WTC11 (cell line): ENCODE results near the gene ASIC1. TPM values are rescaled to one million over a fixed set of nuclear protein-coding genes. Genes with fewer than 3 reads are reported as not detected.

ENCODE experiments used
- ATAC-seq: fragments of 200-7000 bp; cut with Tn5 transposase; 2 replicates; pipeline ENCODE4 v1.10.0; 2021; ENCODE audit warnings: mild to moderate bottlenecking, moderate library complexity
- CTCF ChIA-PET: fragments of 300-600 bp; sonication (Branson Sonifier 250); formaldehyde crosslinking; loops from one replicate; lab custom pipeline; 2021; ENCODE audit warnings: antibody characterized with exemption; lab: Charles Lee
- POLR2A ChIA-PET: fragments of 350-600 bp; sonication (Branson Sonifier 250); formaldehyde crosslinking; loops from one replicate; lab custom pipeline; 2021; ENCODE audit warnings: antibody characterized with exemption; lab: Charles Lee
- DNase-seq: peaks from one replicate; pipeline ENCODE4 v3.0.0; 2021; ENCODE audit warnings: low spot score
- H3K27ac Mint-ChIP-seq: 2 replicates; pipeline ENCODE4 v1.8.0; 2021; ENCODE audit warnings: mixed read lengths
- H3K27me3 Mint-ChIP-seq: 2 replicates; pipeline ENCODE4 v1.8.0; 2021; ENCODE audit warnings: low read depth, mild to moderate bottlenecking, moderate library complexity, mixed read lengths
- H3K36me3 Mint-ChIP-seq: 2 replicates; pipeline ENCODE4 v1.8.0; 2021; ENCODE audit warnings: mixed read lengths
- H3K4me1 Mint-ChIP-seq: 2 replicates; pipeline ENCODE4 v1.8.0; 2022; ENCODE audit warnings: mixed read lengths
- H3K4me3 Mint-ChIP-seq: 2 replicates; pipeline ENCODE4 v1.8.0; 2021; ENCODE audit warnings: mild to moderate bottlenecking, moderate library complexity, mixed read lengths
- H3K9me3 Mint-ChIP-seq: 2 replicates; pipeline ENCODE4 v1.8.0; 2021; ENCODE audit warnings: mixed read lengths
- AR ChIP-seq: fragments of 250-450 bp; sonication (Bioruptor Pico); IDR thresholded peaks from 2 replicates; pipeline ENCODE4 v1.9.0; 2021; ENCODE audit warnings: mild to moderate bottlenecking
- ATF1 ChIP-seq: sonication (generic); formaldehyde crosslinking; IDR thresholded peaks from 2 replicates; pipeline ENCODE4 v1.8.1; 2023; ENCODE audit warnings: mild to moderate bottlenecking, moderate library complexity, missing genetic modification reagents
- ATF2 ChIP-seq: sonication (generic); formaldehyde crosslinking; IDR thresholded peaks from 2 replicates; pipeline ENCODE4 v1.8.1; 2022; ENCODE audit warnings: low read depth, missing genetic modification reagents, borderline replicate concordance
- CBFB ChIP-seq: sonication (generic); formaldehyde crosslinking; IDR thresholded peaks from 2 replicates; pipeline ENCODE4 v1.8.1; 2022; ENCODE audit warnings: mild to moderate bottlenecking, low read depth, missing genetic modification reagents
- CDX4 ChIP-seq: fragments of 250-450 bp; sonication (Bioruptor Pico); IDR thresholded peaks from 2 replicates; pipeline ENCODE4 v1.9.0; 2021; ENCODE audit warnings: moderate library complexity, mild to moderate bottlenecking, inconsistent platforms, borderline replicate concordance
- CREM ChIP-seq: sonication (generic); formaldehyde crosslinking; IDR thresholded peaks from 2 replicates; pipeline ENCODE4 v1.8.1; 2022; ENCODE audit warnings: mild to moderate bottlenecking, missing genetic modification reagents, moderate library complexity
- E2F1 ChIP-seq: sonication (generic); formaldehyde crosslinking; IDR thresholded peaks from 2 replicates; pipeline ENCODE4 v1.8.0; 2022; ENCODE audit warnings: mild to moderate bottlenecking, missing genetic modification reagents
- ELF4 ChIP-seq: sonication (generic); formaldehyde crosslinking; IDR thresholded peaks from 2 replicates; pipeline ENCODE4 v1.8.1; 2022; ENCODE audit warnings: low read depth, mild to moderate bottlenecking, moderate library complexity, missing genetic modification reagents
- GABPB1 ChIP-seq: sonication (generic); formaldehyde crosslinking; IDR thresholded peaks from 2 replicates; pipeline ENCODE4 v1.8.1; 2023; ENCODE audit warnings: mild to moderate bottlenecking, missing genetic modification reagents
- GTF2I ChIP-seq: fragments of 250-450 bp; sonication (Bioruptor Pico); conservative IDR thresholded peaks from 2 replicates; pipeline ENCODE4 v1.4.0; 2021; ENCODE audit warnings: mild to moderate bottlenecking
- IRF1 ChIP-seq: sonication (generic); formaldehyde crosslinking; IDR thresholded peaks from 2 replicates; pipeline ENCODE4 v1.8.0; 2023; ENCODE audit warnings: missing genetic modification reagents
- MYBL2 ChIP-seq: sonication (generic); formaldehyde crosslinking; IDR thresholded peaks from 2 replicates; pipeline ENCODE4 v1.8.1; 2023; ENCODE audit warnings: mild to moderate bottlenecking, moderate library complexity, missing genetic modification reagents
- NR1H2 ChIP-seq: sonication (generic); formaldehyde crosslinking; IDR thresholded peaks from 2 replicates; pipeline ENCODE4 v1.9.0; 2021; ENCODE audit warnings: mild to moderate bottlenecking, moderate library complexity, missing genetic modification reagents
- NR2C2 ChIP-seq: sonication (generic); formaldehyde crosslinking; IDR thresholded peaks from 2 replicates; pipeline ENCODE4 v1.8.0; 2022; ENCODE audit warnings: mild to moderate bottlenecking, missing genetic modification reagents
- PRRX2 ChIP-seq: fragments of 250-450 bp; sonication (Bioruptor Pico); IDR thresholded peaks from 2 replicates; pipeline ENCODE4 v1.8.0; 2021; ENCODE audit warnings: mild to moderate bottlenecking
- SP1 ChIP-seq: sonication (generic); formaldehyde crosslinking; conservative IDR thresholded peaks from 2 replicates; pipeline ENCODE4 v1.8.1; 2022; ENCODE audit warnings: missing genetic modification reagents
- ZBTB43 ChIP-seq: sonication (generic); formaldehyde crosslinking; IDR thresholded peaks from 2 replicates; pipeline ENCODE4 v1.8.1; 2023; ENCODE audit warnings: mild to moderate bottlenecking, missing genetic modification reagents
- ZNF121 ChIP-seq: sonication (generic); formaldehyde crosslinking; IDR thresholded peaks from 2 replicates; pipeline ENCODE4 v1.8.0; 2023; ENCODE audit warnings: missing genetic modification reagents
- ZNF138 ChIP-seq: sonication (generic); formaldehyde crosslinking; conservative IDR thresholded peaks from 2 replicates; pipeline ENCODE4 v1.8.1; 2022; ENCODE audit warnings: mild to moderate bottlenecking, moderate library complexity, missing genetic modification reagents
- ZNF232 ChIP-seq: sonication (generic); formaldehyde crosslinking; IDR thresholded peaks from 2 replicates; pipeline ENCODE4 v1.8.0; 2022; ENCODE audit warnings: mild to moderate bottlenecking, missing genetic modification reagents
- ZNF423 ChIP-seq: fragments of 250-450 bp; sonication (Bioruptor Pico); IDR thresholded peaks from 2 replicates; pipeline ENCODE4 v2.1.2; 2022; ENCODE audit warnings: mild to moderate bottlenecking, moderate library complexity
- total RNA-seq: library from RNA; stranded (reverse); gene quantifications from 3 replicates; pipeline ENCODE4 v1.2.3, GENCODE V29; 2021

ASIC1 gene
- total RNA-seq, 1 experiment from 2014 or later, result 4.9 TPM

GRCh38 chr12:50014342-50014741, 43.1 kb upstream of the ASIC1 start (continued):
- TF ChIP-seq E2F1 (CRISPR knock-in tag) (no peak), GTF2I (CRISPR knock-in tag) (no peak), NR1H2 (CRISPR knock-in tag) (no peak), ATF2 (CRISPR knock-in tag) (no peak)

- H3K4me1 Mint-ChIP-seq, result peaks cover 13% of the 10 kb centered on the region
- peaks cover 23% of the 10 kb centered on the region for H3K36me3 Mint-ChIP-seq
- ChIA-PET CTCF (interaction anchor here (0.9 to 3.0 kb wide), 3 partner anchors 39 to 71 kb away, joined by 3 to 19 read pairs (median 3); no protein-coding TSS in a partner anchor), POLR2A (no interaction called here)
- TF ChIP-seq CDX4 (no peak), PRRX2 (CRISPR knock-in tag) (no peak), GABPB1 (CRISPR knock-in tag) (no peak), CREM (CRISPR knock-in tag) (no peak), CBFB (no peak), NR2C2 (CRISPR knock-in tag) (no peak), AR (CRISPR knock-in tag) (no peak), ZNF138 (CRISPR knock-in tag) (no peak), ZNF121 (CRISPR knock-in tag) (no peak)
- no peak overlapping the region for H3K4me3 Mint-ChIP-seq
- ATAC-seq (no peak), DNase-seq (no peak)
- no peaks in the 10 kb centered on the region for H3K9me3 Mint-ChIP-seq
- H3K27ac Mint-ChIP-seq, result no peak overlapping the region
- H3K27me3 Mint-ChIP-seq, result no peaks in the 10 kb centered on the region
Measured at GRCh38 chr12:50016501-50017475, 40.6 kb upstream of the ASIC1 start.

- no peak overlapping the region for H3K27ac Mint-ChIP-seq
- H3K4me1 Mint-ChIP-seq, result peaks cover 13% of the 10 kb centered on the region
- no peaks in the 10 kb centered on the region for H3K9me3 Mint-ChIP-seq
- CTCF ChIA-PET, result interaction anchor here (0.6 to 3.0 kb wide), 8 partner anchors 15 to 72 kb away, joined by 3 to 19 read pairs (median 4); partner anchors contain the start of gene AQP5
- H3K36me3 Mint-ChIP-seq, result peaks cover 23% of the 10 kb centered on the region
- no peaks in the 10 kb centered on the region for H3K27me3 Mint-ChIP-seq
- ATAC-seq, result no peak
- POLR2A ChIA-PET, result no interaction called here
- no peak overlapping the region for H3K4me3 Mint-ChIP-seq
- DNase-seq, result no peak
- no peak for TF ChIP-seq CDX4
- no peak for TF ChIP-seq ELF4 (CRISPR knock-in tag)
- no peak for TF ChIP-seq ZBTB43 (CRISPR knock-in tag)
- no peak for TF ChIP-seq IRF1 (CRISPR knock-in tag)
- TF ChIP-seq ATF1, result no peak
- no peak for TF ChIP-seq ZNF232 (CRISPR knock-in tag)
- no peak for TF ChIP-seq MYBL2
- no peak for TF ChIP-seq CBFB
- TF ChIP-seq SP1 (CRISPR knock-in tag), result no peak
- no peak for TF ChIP-seq ZNF423 (CRISPR knock-in tag)
Measured at GRCh38 chr12:50017641-50018040, 39.8 kb upstream of the ASIC1 start.
